PC-9 (cell line): ENCODE data around the gene EMSY. TPM values are rescaled to one million over a fixed set of nuclear protein-coding genes. Genes with fewer than 3 reads are reported as not detected.

ENCODE experiments used
- BruUV-seq: library from RNA; stranded (reverse); fragments of 400-500 nt; replicated peaks from 2 replicates; lab custom pipeline; 2021; lab: Mats Ljungman, UMichigan
- CTCF ChIA-PET: fragments of 300-600 bp; sonication (Branson Sonifier 250); formaldehyde crosslinking; loops from one replicate; lab custom pipeline; 2022; ENCODE audit warnings: antibody characterized with exemption; lab: Charles Lee
- POLR2A ChIA-PET: fragments of 300-600 bp; sonication (Branson Sonifier 250); formaldehyde crosslinking; loops from one replicate; lab custom pipeline; 2022; ENCODE audit warnings: antibody characterized with exemption; ENCODE audit not compliant: unreplicated experiment; lab: Charles Lee
- DNase-seq, 2 experiments: peaks; one replicate each; pipeline versions ENCODE4 v3.0.0 to v3.0.0-alpha.2; 2015 to 2022; ENCODE audit warnings: mixed read lengths in 1 of 2
- H2AFZ ChIP-seq: fragments of 200-600 bp; sonication (generic); 2 replicates; pipeline ENCODE4 v1.8.1; 2017; ENCODE audit warnings: antibody characterized with exemption
- H3F3A ChIP-seq: fragments of 200-600 bp; sonication (generic); 2 replicates; pipeline ENCODE4 v1.8.1; 2017; ENCODE audit warnings: antibody characterized with exemption, mild to moderate bottlenecking, low read depth; ENCODE audit not compliant: insufficient read depth
- H3K27ac ChIP-seq: fragments of 200-600 bp; sonication (generic); 2 replicates; pipeline ENCODE4 v1.6.1; 2016; ENCODE audit warnings: mixed run types
- H3K27me3 ChIP-seq: fragments of 200-600 bp; sonication (generic); 2 replicates; pipeline ENCODE4 v1.6.1; 2016; ENCODE audit warnings: low read depth, mixed run types; ENCODE audit not compliant: insufficient read depth
- H3K36me3 ChIP-seq: fragments of 200-600 bp; sonication (generic); 2 replicates; pipeline ENCODE4 v1.6.1; 2016; ENCODE audit warnings: low read depth, mixed run types
- H3K4me1 ChIP-seq: fragments of 200-600 bp; sonication (generic); replicated peaks from 2 replicates; pipeline ENCODE4 v1.6.1; 2016; ENCODE audit warnings: mixed run types; ENCODE audit not compliant: insufficient read depth
- H3K4me2 ChIP-seq: fragments of 200-600 bp; sonication (generic); 2 replicates; pipeline ENCODE4 v1.6.1; 2017; ENCODE audit warnings: mixed run types
- H3K4me3 ChIP-seq: fragments of 200-600 bp; sonication (generic); 2 replicates; pipeline ENCODE4 v1.6.1; 2016; ENCODE audit warnings: mixed run types
- H3K79me2 ChIP-seq: fragments of 200-600 bp; sonication (generic); 2 replicates; pipeline ENCODE4 v1.6.1; 2017; ENCODE audit warnings: low read depth, mixed run types
- H3K9me2 ChIP-seq: fragments of 200-600 bp; sonication (generic); 2 replicates; pipeline ENCODE4 v1.8.1; 2017; ENCODE audit warnings: mild to moderate bottlenecking; ENCODE audit not compliant: insufficient read depth
- H3K9me3 ChIP-seq: fragments of 200-600 bp; sonication (generic); 2 replicates; pipeline ENCODE4 v1.8.1; 2016; ENCODE audit warnings: low read depth; ENCODE audit not compliant: insufficient read depth
- H4K20me1 ChIP-seq: fragments of 200-600 bp; sonication (generic); 2 replicates; pipeline ENCODE4 v1.8.1; 2017; ENCODE audit not compliant: insufficient read depth
- EZH2 ChIP-seq: fragments of 200-600 bp; sonication (generic); IDR thresholded peaks from 2 replicates; pipeline ENCODE4 v1.8.0; 2017; ENCODE audit warnings: antibody characterized with exemption, low read depth
- intact Hi-C: fragments of 100-400 bp; cut with micrococcal nuclease; formaldehyde crosslinking; loops from one replicate; pipeline ENCODE4 v1.10.0; 2022; ENCODE audit not compliant: unreplicated experiment
- total RNA-seq: library from RNA; stranded (reverse); gene quantifications from 2 replicates; pipeline ENCODE4 v1.2.3, GENCODE V29; 2021
- TF ChIP-seq, protein P1 (sequence below): fragments of 200-600 bp; sonication (generic); conservative IDR thresholded peaks from 2 replicates; pipeline ENCODE4 v1.6.1; 2017; ENCODE audit warnings: mixed run types, antibody characterized with exemption, mild to moderate bottlenecking, moderate library complexity

The EMSY gene
- total RNA-seq, 1 experiment from 2014 or later: 37.4 TPM

DNA sequence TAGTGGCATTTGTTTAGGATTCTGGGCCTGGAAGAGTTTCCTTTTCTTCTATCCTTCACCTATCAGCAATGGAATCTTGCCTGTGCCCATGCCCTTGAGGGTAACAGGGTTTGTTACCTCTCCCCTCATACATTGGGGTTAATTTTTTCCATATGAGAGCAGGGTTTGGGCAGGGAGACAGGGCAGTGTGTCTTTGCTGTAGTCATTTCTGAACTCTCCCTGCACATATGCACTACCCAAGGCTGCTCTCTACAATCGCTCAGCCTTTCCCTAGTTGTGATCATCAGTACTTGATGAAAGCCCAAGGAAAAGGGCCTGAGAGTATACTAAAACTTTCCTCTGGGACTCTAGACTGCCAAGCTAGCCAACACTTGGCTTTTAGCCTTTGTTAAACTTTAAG lies 130.1 kb downstream of the EMSY start:
- Histone ChIP-seq H3K27me3 (no peaks in the 10 kb centered on the region), H3K9me2 (no peaks in the 10 kb centered on the region), H3K27ac (no peak overlapping the region), H3K4me3 (no peak overlapping the region), H3K79me2 (no peaks in the 10 kb centered on the region), H3K4me1 (peaks cover 28% of the 10 kb centered on the region), H4K20me1 (no peaks in the 10 kb centered on the region), H3K4me2 (no peak overlapping the region), H2AFZ (no peak overlapping the region), H3K9me3 (no peaks in the 10 kb centered on the region), H3K36me3 (no peaks in the 10 kb centered on the region), H3F3A (peaks cover 16% of the 10 kb centered on the region; the same call in 1 of the 2 replicates)
- TF ChIP-seq EZH2: no peak
- TF ChIP-seq, protein P1, sequence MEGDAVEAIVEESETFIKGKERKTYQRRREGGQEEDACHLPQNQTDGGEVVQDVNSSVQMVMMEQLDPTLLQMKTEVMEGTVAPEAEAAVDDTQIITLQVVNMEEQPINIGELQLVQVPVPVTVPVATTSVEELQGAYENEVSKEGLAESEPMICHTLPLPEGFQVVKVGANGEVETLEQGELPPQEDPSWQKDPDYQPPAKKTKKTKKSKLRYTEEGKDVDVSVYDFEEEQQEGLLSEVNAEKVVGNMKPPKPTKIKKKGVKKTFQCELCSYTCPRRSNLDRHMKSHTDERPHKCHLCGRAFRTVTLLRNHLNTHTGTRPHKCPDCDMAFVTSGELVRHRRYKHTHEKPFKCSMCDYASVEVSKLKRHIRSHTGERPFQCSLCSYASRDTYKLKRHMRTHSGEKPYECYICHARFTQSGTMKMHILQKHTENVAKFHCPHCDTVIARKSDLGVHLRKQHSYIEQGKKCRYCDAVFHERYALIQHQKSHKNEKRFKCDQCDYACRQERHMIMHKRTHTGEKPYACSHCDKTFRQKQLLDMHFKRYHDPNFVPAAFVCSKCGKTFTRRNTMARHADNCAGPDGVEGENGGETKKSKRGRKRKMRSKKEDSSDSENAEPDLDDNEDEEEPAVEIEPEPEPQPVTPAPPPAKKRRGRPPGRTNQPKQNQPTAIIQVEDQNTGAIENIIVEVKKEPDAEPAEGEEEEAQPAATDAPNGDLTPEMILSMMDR: no peak
- no TSS peak for BruUV-seq
- no peak for DNase-seq
- ChIA-PET CTCF (no interaction called here), POLR2A (no interaction called here)
- intact Hi-C loops: no loop called here

DNA sequence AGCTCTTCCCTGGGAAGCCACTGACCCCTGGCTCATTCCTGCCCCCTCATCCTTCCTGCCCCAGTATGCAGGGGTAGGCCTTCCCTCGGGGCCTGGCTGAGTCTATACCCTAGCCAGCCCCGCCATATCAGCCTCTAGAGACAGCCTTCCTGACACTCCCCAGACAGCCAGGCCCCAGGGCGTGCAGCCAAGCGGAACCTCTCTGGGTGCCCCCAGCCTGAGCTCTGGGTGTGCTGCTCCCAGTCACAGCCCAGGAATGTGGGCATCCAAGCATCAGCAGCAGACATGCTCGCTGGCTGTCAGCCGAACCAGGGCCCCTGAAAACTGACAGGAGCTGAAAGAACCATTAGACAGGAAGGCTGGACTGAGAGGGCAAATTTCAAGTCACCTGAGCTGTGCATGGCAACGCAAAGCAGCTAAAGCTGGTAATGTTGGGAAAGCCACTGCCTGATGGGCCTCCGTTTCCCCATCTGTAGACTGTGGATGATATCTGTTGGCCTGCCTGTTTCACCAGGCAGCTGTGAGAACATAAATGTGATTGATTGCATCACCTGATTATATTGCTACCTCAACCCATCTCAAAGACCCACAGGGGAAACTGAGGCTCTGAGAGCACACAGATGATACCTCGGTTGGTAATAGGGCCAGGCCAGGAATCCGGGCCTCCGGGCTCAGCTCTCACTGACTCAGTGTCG lies 132.6 kb downstream of the EMSY start:
- peaks cover 28% of the 10 kb centered on the region for H3K4me1 ChIP-seq
- POLR2A ChIA-PET: interaction anchor here (0.6 kb wide), 2 partner anchors 460 to 1555 kb away, joined by 3 to 6 read pairs; no protein-coding TSS in a partner anchor
- no peak overlapping the region for H3K4me3 ChIP-seq
- H3K4me2 ChIP-seq: peak overlapping the region; percentile 62
- BruUV-seq: no TSS peak
- intact Hi-C loops: loop anchor here (1.0 kb wide), 1 partner anchor 763 kb away; no protein-coding TSS in a partner anchor
- no peaks in the 10 kb centered on the region for H3K27me3 ChIP-seq
- H3K79me2 ChIP-seq: no peaks in the 10 kb centered on the region
- peak overlapping the region; percentile 59 for H3K27ac ChIP-seq
- H3K9me3 ChIP-seq: no peaks in the 10 kb centered on the region
- DNase-seq: peak; percentile 95 to 97
- H3K9me2 ChIP-seq: no peaks in the 10 kb centered on the region
- H3F3A ChIP-seq: peaks cover 16% of the 10 kb centered on the region; the same call in 1 of the 2 replicates
- H3K36me3 ChIP-seq: no peaks in the 10 kb centered on the region
- TF ChIP-seq, protein P1: no peak
- no peak for TF ChIP-seq EZH2
- H4K20me1 ChIP-seq: no peaks in the 10 kb centered on the region
- no peak overlapping the region for H2AFZ ChIP-seq
- CTCF ChIA-PET: interaction anchor here (0.5 to 1.6 kb wide), 4 partner anchors 52 to 425 kb away, joined by 3 to 4 read pairs (median 3); no protein-coding TSS in a partner anchor

DNA sequence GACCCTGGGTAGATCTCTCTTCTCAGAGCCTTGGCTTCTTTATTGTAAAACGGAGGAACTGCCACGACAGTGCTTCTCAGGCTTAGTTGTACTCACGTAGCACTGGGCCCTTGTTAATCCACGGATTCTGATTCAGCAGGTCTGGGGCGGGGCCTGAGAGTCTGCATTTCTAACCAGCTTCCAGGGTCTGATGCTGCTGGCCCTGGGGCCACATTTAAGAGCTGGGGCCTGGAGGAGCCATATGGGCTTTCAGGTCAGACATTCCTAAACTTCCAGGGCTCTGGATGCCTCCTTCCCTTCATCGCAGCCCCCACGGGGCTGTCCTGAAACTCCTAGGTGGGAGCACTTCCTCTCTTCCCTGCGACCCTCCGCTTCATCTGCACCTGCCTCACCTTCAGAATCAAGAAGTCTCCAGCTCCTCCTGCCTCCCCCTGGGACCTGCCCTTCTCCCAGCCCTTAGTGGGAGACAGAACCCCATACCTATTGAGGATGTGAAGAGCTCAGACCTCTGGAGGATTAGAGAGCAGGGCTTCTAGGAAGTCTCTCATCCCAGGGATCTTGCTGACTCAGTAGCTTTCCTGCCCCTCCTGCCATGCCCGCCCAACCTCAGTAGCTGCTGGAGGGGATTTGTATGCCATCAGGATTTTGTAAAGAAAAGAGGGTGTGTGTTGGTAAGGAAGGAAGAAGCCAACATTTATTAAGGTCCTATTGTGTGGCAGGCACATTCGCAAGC lies 133.3 kb downstream of the EMSY start:
- Histone ChIP-seq H3F3A (peaks cover 16% of the 10 kb centered on the region; the same call in 1 of the 2 replicates), H3K4me3 (no peak overlapping the region), H4K20me1 (no peaks in the 10 kb centered on the region), H3K79me2 (no peaks in the 10 kb centered on the region), H3K4me1 (peaks cover 28% of the 10 kb centered on the region), H2AFZ (no peak overlapping the region), H3K9me3 (no peaks in the 10 kb centered on the region), H3K36me3 (no peaks in the 10 kb centered on the region), H3K4me2 (peak overlapping the region; percentile 62), H3K27me3 (no peaks in the 10 kb centered on the region), H3K9me2 (no peaks in the 10 kb centered on the region), H3K27ac (peak overlapping the region; percentile 59)
- CTCF ChIA-PET: interaction anchor here (0.5 to 1.6 kb wide), 3 partner anchors 53 to 425 kb away, joined by 3 to 4 read pairs (median 3); no protein-coding TSS in a partner anchor
- POLR2A ChIA-PET: interaction anchor here (0.6 kb wide), 1 partner anchor 461 kb away, joined by 6 read pairs; no protein-coding TSS in a partner anchor
- no peak for DNase-seq
- no TSS peak for BruUV-seq
- TF ChIP-seq, protein P1: no peak
- no peak for TF ChIP-seq EZH2
- intact Hi-C loops: loop anchor here (1.0 kb wide), 1 partner anchor 764 kb away; no protein-coding TSS in a partner anchor
